ENCODE results near the gene AOPEP. TPM values are rescaled to one million over a fixed set of nuclear protein-coding genes. Genes with fewer than 3 reads are reported as not detected.

Gene AOPEP
- total and polyA plus RNA-seq, 2 donors (not counting 1 experiment from before 2014, with no cell fraction given): 66.1 to 94.1 TPM

DNA sequence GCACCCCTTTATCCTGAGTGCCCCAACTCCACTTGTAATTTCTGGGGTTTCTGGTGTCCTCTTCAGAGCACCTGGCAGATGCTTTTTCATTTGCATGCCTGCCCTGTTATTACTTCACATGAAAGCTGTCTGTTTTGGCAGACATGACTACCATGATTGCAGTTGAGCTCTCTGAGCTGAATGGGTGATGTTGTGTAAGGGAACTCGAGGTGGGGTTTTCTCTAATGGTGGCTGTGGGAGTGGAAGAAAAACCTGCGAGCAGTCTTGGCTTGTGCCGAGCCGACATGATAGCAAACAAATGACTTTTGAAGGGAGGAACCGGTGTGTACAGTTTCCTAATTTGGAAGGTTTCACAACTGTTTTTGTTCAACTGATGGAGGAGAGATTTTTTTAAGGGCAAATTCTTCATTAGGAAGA, 196.2 kb downstream of the AOPEP start:
- H3K9ac ChIP-seq (ENCODE audit: insufficient read depth, low read length): no peak overlapping the region
- TF ChIP-seq, protein P1, sequence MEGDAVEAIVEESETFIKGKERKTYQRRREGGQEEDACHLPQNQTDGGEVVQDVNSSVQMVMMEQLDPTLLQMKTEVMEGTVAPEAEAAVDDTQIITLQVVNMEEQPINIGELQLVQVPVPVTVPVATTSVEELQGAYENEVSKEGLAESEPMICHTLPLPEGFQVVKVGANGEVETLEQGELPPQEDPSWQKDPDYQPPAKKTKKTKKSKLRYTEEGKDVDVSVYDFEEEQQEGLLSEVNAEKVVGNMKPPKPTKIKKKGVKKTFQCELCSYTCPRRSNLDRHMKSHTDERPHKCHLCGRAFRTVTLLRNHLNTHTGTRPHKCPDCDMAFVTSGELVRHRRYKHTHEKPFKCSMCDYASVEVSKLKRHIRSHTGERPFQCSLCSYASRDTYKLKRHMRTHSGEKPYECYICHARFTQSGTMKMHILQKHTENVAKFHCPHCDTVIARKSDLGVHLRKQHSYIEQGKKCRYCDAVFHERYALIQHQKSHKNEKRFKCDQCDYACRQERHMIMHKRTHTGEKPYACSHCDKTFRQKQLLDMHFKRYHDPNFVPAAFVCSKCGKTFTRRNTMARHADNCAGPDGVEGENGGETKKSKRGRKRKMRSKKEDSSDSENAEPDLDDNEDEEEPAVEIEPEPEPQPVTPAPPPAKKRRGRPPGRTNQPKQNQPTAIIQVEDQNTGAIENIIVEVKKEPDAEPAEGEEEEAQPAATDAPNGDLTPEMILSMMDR (conservative IDR thresholded peaks at IDR 0.05 in 1 of 2, IDR thresholded peaks at IDR 0.05 in 1 of 2; ENCODE audit: low read depth in 1 of 2, low read length in 2 of 2): no peak
- TF ChIP-seq EZH2 (IDR thresholded peaks at IDR 0.05; ENCODE audit: low read length, missing control alignments): no peak
- no peaks in the 10 kb centered on the region for H4K20me1 ChIP-seq (ENCODE audit: control insufficient read depth, extremely low read depth, insufficient read depth, low read length)
- peak in 1 of 2 donors; percentile 58 for DNase-seq (ENCODE audit: low read depth in 2 of 2)
- H3K36me3 ChIP-seq (ENCODE audit: control insufficient read depth, insufficient read depth, low read length): no peaks in the 10 kb centered on the region
- peak overlapping the region; percentile 91 for H3K27ac ChIP-seq (ENCODE audit: insufficient read depth, low read length)
- H3K4me3 ChIP-seq (replicated peaks in 1 of 4; ENCODE audit: control extremely low read depth in 1 of 4, insufficient read depth in 1 of 4, low read depth in 3 of 4, low read length in 4 of 4): peak overlapping the region in 1 of 4 experiments; percentile 27
- H3K9me3 ChIP-seq (ENCODE audit: control insufficient read depth, insufficient read depth, low read depth, low read length): no peaks in the 10 kb centered on the region
- H3K4me2 ChIP-seq (ENCODE audit: extremely low read depth, insufficient read depth, low read length): peak overlapping the region; percentile 26
- H3K4me1 ChIP-seq (ENCODE audit: control insufficient read depth, extremely low read depth, insufficient read depth, low read length): peaks cover 25% of the 10 kb centered on the region
- H3K27me3 ChIP-seq (ENCODE audit: control insufficient read depth, insufficient read depth, low read length): no peaks in the 10 kb centered on the region
- H2AFZ ChIP-seq (ENCODE audit: low read length): no peak overlapping the region
- H3K79me2 ChIP-seq (ENCODE audit: control insufficient read depth, insufficient read depth, low read length): no peaks in the 10 kb centered on the region

DNA sequence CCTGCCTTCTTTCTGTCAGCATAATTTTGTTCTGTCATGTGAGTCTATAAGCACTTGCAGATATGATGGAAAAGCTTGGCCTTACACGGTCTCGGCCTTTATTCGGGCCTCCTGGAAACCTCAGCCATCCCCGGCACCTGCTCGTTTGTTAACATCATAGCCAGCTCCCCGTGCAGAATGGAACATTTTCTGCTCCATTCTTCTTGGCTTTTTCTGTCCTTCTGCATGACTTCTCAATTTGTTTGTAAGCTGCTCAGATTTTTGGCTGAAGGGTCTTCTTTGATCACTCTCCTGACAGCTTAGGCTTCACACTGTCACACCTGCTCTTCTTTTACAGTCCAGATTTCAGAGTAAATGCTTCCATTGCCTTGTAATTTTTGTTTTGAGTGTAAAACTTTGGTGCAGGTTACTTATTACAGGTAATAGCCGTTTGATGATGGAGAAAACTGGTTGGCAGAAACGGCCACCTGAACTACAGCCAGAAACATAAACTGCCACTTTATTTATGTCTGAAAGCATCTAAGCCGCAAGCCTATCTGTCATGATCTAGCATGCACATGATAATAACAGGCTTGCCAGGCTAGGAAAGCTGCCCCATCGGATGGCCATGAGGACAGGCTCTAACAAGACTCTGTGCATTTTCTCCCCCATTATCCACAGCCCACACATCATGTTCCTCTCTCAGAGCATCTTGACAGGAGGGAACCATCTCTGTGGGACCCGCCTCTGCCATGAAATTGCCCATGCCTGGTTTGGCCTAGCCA, 197.0 kb downstream of the AOPEP start:
- TF ChIP-seq, protein P1 (conservative IDR thresholded peaks at IDR 0.05 in 1 of 2, IDR thresholded peaks at IDR 0.05 in 1 of 2; ENCODE audit: low read depth in 1 of 2, low read length in 2 of 2): no peak
- no peak for TF ChIP-seq EZH2 (IDR thresholded peaks at IDR 0.05; ENCODE audit: low read length, missing control alignments)
- H3K4me2 ChIP-seq (ENCODE audit: extremely low read depth, insufficient read depth, low read length): peak overlapping the region; percentile 26
- DNase-seq (ENCODE audit: low read depth in 2 of 2): peak in 1 of 2 donors; percentile 67
- H3K9ac ChIP-seq (ENCODE audit: insufficient read depth, low read length): no peak overlapping the region
- H3K27me3 ChIP-seq (ENCODE audit: control insufficient read depth, insufficient read depth, low read length): no peaks in the 10 kb centered on the region
- H2AFZ ChIP-seq (ENCODE audit: low read length): no peak overlapping the region
- no peaks in the 10 kb centered on the region for H3K9me3 ChIP-seq (ENCODE audit: control insufficient read depth, insufficient read depth, low read depth, low read length)
- peak overlapping the region; percentile 91 for H3K27ac ChIP-seq (ENCODE audit: insufficient read depth, low read length)
- no peaks in the 10 kb centered on the region for H4K20me1 ChIP-seq (ENCODE audit: control insufficient read depth, extremely low read depth, insufficient read depth, low read length)
- no peaks in the 10 kb centered on the region for H3K36me3 ChIP-seq (ENCODE audit: control insufficient read depth, insufficient read depth, low read length)
- H3K4me1 ChIP-seq (ENCODE audit: control insufficient read depth, extremely low read depth, insufficient read depth, low read length): peaks cover 32% of the 10 kb centered on the region
- no peak overlapping the region for H3K4me3 ChIP-seq (replicated peaks in 1 of 4; ENCODE audit: control extremely low read depth in 1 of 4, insufficient read depth in 1 of 4, low read depth in 3 of 4, low read length in 4 of 4)
- no peaks in the 10 kb centered on the region for H3K79me2 ChIP-seq (ENCODE audit: control insufficient read depth, insufficient read depth, low read length)

DNA sequence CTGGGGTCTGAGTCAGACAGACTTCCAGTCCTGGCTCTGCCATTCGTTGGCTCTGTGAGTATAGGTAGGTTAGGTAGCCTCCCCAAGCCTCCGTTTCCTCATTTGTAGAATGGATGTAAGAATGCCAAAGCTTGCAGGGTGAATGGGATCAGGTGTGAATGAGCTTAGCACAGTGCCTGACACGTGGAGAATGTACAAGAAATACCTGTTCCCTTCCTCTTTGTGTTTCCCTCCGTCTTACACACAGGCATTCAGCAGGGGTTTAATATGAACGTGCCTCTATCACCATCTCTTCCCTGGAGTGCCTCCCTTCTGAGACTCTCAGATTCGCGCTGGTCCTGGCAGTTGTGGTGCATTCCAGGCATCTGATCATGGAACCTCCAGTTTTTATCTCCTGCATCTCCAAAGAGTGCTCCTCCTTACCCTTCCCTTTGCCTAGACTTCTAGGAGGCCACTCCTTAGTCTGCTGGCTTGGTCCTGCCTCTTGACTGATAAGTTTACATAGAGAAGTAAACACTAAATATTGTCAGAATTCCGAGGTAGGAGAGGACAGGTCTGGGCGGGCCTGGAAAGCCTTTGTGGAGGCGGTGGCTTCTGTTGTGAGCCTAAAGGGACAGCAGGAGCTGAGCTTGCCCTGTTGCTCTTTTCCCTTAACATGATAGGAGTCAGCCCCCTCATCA, 199.4 kb downstream of the AOPEP start:
- Histone ChIP-seq H3K9ac (ENCODE audit: insufficient read depth, low read length) (no peak overlapping the region), H2AFZ (ENCODE audit: low read length) (no peak overlapping the region), H3K27ac (ENCODE audit: insufficient read depth, low read length) (no peak overlapping the region), H3K36me3 (ENCODE audit: control insufficient read depth, insufficient read depth, low read length) (no peaks in the 10 kb centered on the region), H3K27me3 (ENCODE audit: control insufficient read depth, insufficient read depth, low read length) (no peaks in the 10 kb centered on the region), H3K4me2 (ENCODE audit: extremely low read depth, insufficient read depth, low read length) (no peak overlapping the region), H4K20me1 (ENCODE audit: control insufficient read depth, extremely low read depth, insufficient read depth, low read length) (no peaks in the 10 kb centered on the region), H3K79me2 (ENCODE audit: control insufficient read depth, insufficient read depth, low read length) (no peaks in the 10 kb centered on the region), H3K9me3 (ENCODE audit: control insufficient read depth, insufficient read depth, low read depth, low read length) (no peaks in the 10 kb centered on the region), H3K4me1 (ENCODE audit: control insufficient read depth, extremely low read depth, insufficient read depth, low read length) (peaks cover 23% of the 10 kb centered on the region), H3K4me3 (replicated peaks in 1 of 4; ENCODE audit: control extremely low read depth in 1 of 4, insufficient read depth in 1 of 4, low read depth in 3 of 4, low read length in 4 of 4) (no peak overlapping the region)
- TF ChIP-seq, protein P1 (conservative IDR thresholded peaks at IDR 0.05 in 1 of 2, IDR thresholded peaks at IDR 0.05 in 1 of 2; ENCODE audit: low read depth in 1 of 2, low read length in 2 of 2): no peak
- TF ChIP-seq EZH2 (IDR thresholded peaks at IDR 0.05; ENCODE audit: low read length, missing control alignments): no peak
- no peak for DNase-seq (ENCODE audit: low read depth in 2 of 2)
